HepG2 (cell line): ENCODE data around the gene SWSAP1. TPM values are rescaled to one million over a fixed set of nuclear protein-coding genes. Genes with fewer than 3 reads are reported as not detected.

Experiments
- CBX5 ChIP-seq: sonication (generic); formaldehyde crosslinking; IDR thresholded peaks from 2 replicates; pipeline ENCODE4 v1.4.0; 2020; ENCODE audit warnings: missing genetic modification reagents, borderline replicate concordance
- FOXA3 ChIP-seq: IDR thresholded peaks from 2 replicates; pipeline ENCODE4 v1.6.1; 2016; ENCODE audit warnings: missing genetic modification reagents, missing compliant biosample characterization
- MTF1 ChIP-seq: sonication (generic); formaldehyde crosslinking; IDR thresholded peaks from 2 replicates; pipeline ENCODE4 v1.5.0; 2020; ENCODE audit warnings: missing genetic modification reagents
- NFRKB ChIP-seq: fragments of 450-650 bp; IDR thresholded peaks from 2 replicates; pipeline ENCODE4 v1.6.1; 2017
- RFXAP ChIP-seq: sonication (generic); formaldehyde crosslinking; IDR thresholded peaks from 2 replicates; pipeline ENCODE4 v1.4.0; 2020; ENCODE audit warnings: missing genetic modification reagents, borderline replicate concordance
- SMAD1 ChIP-seq: sonication (generic); formaldehyde crosslinking; IDR thresholded peaks from 2 replicates; pipeline ENCODE4 v1.4.0; 2020; ENCODE audit warnings: missing genetic modification reagents, low read depth, mild to moderate bottlenecking, borderline replicate concordance
- SMARCE1 ChIP-seq: fragments of 450-650 bp; IDR thresholded peaks from 2 replicates; pipeline ENCODE4 v1.6.1; 2017; ENCODE audit warnings: borderline replicate concordance
- SP5 ChIP-seq: IDR thresholded peaks from 2 replicates; pipeline ENCODE4 v1.6.1; 2016; ENCODE audit warnings: low read depth, borderline replicate concordance
- TIGD3 ChIP-seq: sonication (generic); formaldehyde crosslinking; IDR thresholded peaks from 2 replicates; pipeline ENCODE4 v1.5.1; 2020; ENCODE audit warnings: mild to moderate bottlenecking, missing genetic modification reagents, borderline replicate concordance
- ZNF121 ChIP-seq: sonication (generic); formaldehyde crosslinking; IDR thresholded peaks from 2 replicates; pipeline ENCODE4 v1.5.0; 2020; ENCODE audit warnings: mild to moderate bottlenecking, missing genetic modification reagents
- ZNF318 ChIP-seq: sonication (generic); formaldehyde crosslinking; IDR thresholded peaks from 2 replicates; pipeline ENCODE4 v1.4.0; 2020; ENCODE audit warnings: mild to moderate bottlenecking, missing genetic modification reagents
- ZNF33A ChIP-seq: sonication (generic); formaldehyde crosslinking; IDR thresholded peaks from 2 replicates; pipeline ENCODE4 v1.5.1; 2020; ENCODE audit warnings: missing genetic modification reagents, mild to moderate bottlenecking, moderate library complexity, borderline replicate concordance
- ZSCAN25 ChIP-seq: sonication (generic); formaldehyde crosslinking; IDR thresholded peaks from 2 replicates; pipeline ENCODE4 v1.8.0; 2022; ENCODE audit warnings: mild to moderate bottlenecking, missing genetic modification reagents
- polyA plus RNA-seq, 8 experiments: library from polyadenylated mRNA; depleted of rRNA in 3 of 8; stranded (reverse) in 7 of 8; unstranded in 1 of 8; fragments of >200 nt; fragmentation: Illumina TruSeq in 4 of 8; extraction: Trizol in 4 of 8; gene quantifications; 2 replicates each; pipeline versions ENCODE4 v1.2.1 to v1.2.3, GENCODE V29; 2011 to 2016; ENCODE audit warnings: low read depth in 4 of 8, missing spikeins in 1 of 8, mixed read lengths in 1 of 8; ENCODE audit not compliant: insufficient read depth in 1 of 8
- total RNA-seq, 5 experiments: library from RNA; depleted of rRNA; stranded (reverse); fragments of >200 nt; fragmentation: Illumina TruSeq; extraction: Trizol; gene quantifications; 2 replicates each; pipeline ENCODE4 v1.2.3, GENCODE V29; 2016; ENCODE audit warnings: low read depth in 1 of 5
- TF ChIP-seq, protein P1 (sequence below): sonication (generic); formaldehyde crosslinking; IDR thresholded peaks from 2 replicates; pipeline ENCODE4 v1.5.0; 2020; ENCODE audit warnings: mild to moderate bottlenecking, missing genetic modification reagents
- TF ChIP-seq, protein P2 (sequence below): sonication (generic); formaldehyde crosslinking; IDR thresholded peaks from 2 replicates; pipeline ENCODE4 v1.9.0; 2021; ENCODE audit warnings: missing genetic modification reagents, mild to moderate bottlenecking, borderline replicate concordance

SWSAP1 gene
- total and polyA plus RNA-seq, 2 of the 13 experiments (the other 11 are each of a cell fraction or from before 2014, with no cell fraction given), result 2.7 to 3.3 TPM

DNA sequence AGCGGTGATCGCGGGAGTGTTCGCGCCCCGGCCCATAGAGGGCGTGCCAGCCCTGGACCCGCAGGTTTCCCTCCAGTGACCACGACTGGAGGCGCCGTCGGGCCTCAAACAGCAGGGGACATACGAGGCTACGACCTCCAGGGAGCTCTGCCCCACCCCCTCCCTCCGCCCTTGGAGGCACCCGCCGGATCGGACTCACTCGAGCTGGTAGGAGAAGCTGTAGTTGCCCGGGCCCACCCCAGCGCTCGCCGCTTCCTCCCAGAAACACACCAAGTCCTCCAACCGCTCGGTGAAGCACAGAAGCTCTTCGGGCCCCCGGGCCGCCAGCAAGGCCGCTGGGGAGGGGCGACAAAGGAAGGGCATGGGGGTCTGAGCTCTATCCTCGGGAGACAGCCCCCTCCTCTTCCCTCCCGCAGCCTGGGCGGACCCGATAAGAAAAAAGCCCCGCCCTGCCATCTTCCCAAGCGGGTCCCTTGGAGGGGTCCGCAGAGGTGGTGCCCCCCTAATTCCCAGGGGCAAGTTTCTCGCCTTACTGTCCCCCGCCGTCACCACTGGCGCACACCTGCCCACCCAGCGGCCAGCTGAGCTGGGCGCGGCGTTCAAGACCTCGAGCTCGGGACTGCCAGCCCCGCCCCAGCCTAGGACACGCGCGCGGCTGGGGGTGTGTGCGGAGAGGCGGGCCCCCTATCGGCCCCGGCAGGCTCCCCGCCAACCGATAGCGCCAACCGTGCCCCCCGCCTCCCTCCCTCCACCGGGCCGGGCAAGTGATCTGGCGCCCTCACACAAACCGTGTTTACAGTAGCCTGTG, 8.6 kb downstream of the SWSAP1 start (continued):
- TF ChIP-seq ZNF318 (CRISPR knock-in tag), result no peak
- TF ChIP-seq TIGD3 (CRISPR knock-in tag), result no peak
- TF ChIP-seq FOXA3 (CRISPR knock-in tag), result peak; percentile 43; the same call in 1 of the 2 replicates
- TF ChIP-seq ZNF33A (CRISPR knock-in tag), result no peak
- TF ChIP-seq CBX5 (CRISPR knock-in tag), result no peak; the same call in 1 of the 2 replicates
- TF ChIP-seq, protein P1, sequence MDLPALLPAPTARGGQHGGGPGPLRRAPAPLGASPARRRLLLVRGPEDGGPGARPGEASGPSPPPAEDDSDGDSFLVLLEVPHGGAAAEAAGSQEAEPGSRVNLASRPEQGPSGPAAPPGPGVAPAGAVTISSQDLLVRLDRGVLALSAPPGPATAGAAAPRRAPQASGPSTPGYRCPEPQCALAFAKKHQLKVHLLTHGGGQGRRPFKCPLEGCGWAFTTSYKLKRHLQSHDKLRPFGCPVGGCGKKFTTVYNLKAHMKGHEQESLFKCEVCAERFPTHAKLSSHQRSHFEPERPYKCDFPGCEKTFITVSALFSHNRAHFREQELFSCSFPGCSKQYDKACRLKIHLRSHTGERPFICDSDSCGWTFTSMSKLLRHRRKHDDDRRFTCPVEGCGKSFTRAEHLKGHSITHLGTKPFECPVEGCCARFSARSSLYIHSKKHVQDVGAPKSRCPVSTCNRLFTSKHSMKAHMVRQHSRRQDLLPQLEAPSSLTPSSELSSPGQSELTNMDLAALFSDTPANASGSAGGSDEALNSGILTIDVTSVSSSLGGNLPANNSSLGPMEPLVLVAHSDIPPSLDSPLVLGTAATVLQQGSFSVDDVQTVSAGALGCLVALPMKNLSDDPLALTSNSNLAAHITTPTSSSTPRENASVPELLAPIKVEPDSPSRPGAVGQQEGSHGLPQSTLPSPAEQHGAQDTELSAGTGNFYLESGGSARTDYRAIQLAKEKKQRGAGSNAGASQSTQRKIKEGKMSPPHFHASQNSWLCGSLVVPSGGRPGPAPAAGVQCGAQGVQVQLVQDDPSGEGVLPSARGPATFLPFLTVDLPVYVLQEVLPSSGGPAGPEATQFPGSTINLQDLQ (CRISPR knock-in tag), result no peak
- TF ChIP-seq NFRKB, result no peak
- TF ChIP-seq ZSCAN25 (CRISPR knock-in tag), result no peak
- peak; percentile 77; the same call in 1 of the 2 replicates for TF ChIP-seq RFXAP (CRISPR knock-in tag)
- TF ChIP-seq, protein P2, sequence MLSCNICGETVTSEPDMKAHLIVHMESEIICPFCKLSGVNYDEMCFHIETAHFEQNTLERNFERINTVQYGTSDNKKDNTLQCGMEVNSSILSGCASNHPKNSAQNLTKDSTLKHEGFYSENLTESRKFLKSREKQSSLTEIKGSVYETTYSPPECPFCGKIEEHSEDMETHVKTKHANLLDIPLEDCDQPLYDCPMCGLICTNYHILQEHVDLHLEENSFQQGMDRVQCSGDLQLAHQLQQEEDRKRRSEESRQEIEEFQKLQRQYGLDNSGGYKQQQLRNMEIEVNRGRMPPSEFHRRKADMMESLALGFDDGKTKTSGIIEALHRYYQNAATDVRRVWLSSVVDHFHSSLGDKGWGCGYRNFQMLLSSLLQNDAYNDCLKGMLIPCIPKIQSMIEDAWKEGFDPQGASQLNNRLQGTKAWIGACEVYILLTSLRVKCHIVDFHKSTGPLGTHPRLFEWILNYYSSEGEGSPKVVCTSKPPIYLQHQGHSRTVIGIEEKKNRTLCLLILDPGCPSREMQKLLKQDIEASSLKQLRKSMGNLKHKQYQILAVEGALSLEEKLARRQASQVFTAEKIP (CRISPR knock-in tag), result no peak
- TF ChIP-seq MTF1, result no peak
- peak; percentile 30; the same call in 1 of the 2 replicates for TF ChIP-seq SP5 (CRISPR knock-in tag)
- no peak for TF ChIP-seq ZNF121
- no peak for TF ChIP-seq SMARCE1
- no peak for TF ChIP-seq SMAD1 (CRISPR knock-in tag)
